Ishikawa (cell line): ENCODE measurements around the gene LRP4.

Experiments used
- MAX ChIP-seq: IDR thresholded peaks from 2 replicates; pipeline ENCODE4 v1.6.1; 2012
- RAD21 ChIP-seq: IDR thresholded peaks from 2 replicates; pipeline ENCODE4 v1.6.1; 2012; ENCODE audit warnings: low read depth
- TCF12 ChIP-seq: IDR thresholded peaks from 2 replicates; pipeline ENCODE4 v1.6.1; 2012; ENCODE audit warnings: low read depth
- YY1 ChIP-seq: IDR thresholded peaks from 2 replicates; pipeline ENCODE4 v1.6.1; 2012; ENCODE audit warnings: low read depth
- ZBTB7A ChIP-seq: IDR thresholded peaks from 2 replicates; pipeline ENCODE4 v1.6.1; 2012; ENCODE audit warnings: low read depth
- TF ChIP-seq, protein P1 (sequence below): IDR thresholded peaks from 2 replicates; pipeline ENCODE4 v1.6.1; 2012

DNA sequence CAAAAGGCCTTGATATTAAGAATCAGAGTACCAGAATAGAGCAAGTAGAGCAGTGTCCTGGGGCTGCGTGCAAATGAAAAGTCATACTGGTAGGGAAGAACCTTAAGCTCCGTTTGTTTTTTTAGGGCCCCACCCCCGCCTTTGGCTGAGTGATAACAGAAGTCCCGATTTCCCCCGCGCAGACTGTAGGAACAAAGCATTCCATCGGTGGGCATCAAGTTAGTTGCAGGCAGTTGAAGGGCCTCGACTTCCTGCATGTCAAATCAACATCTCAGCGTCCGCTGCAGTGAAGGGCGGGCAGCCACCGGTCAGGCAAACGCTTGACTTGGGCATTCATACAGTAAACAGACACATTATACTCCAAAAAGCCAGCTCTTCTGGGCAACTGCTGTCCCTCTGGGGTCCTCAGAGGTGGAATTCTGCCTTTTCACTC, 11.7 kb downstream of the LRP4 start:
- TF ChIP-seq TCF12 (no peak), MAX (no peak), RAD21 (no peak), YY1 (no peak), ZBTB7A (no peak)
- TF ChIP-seq, protein P1, sequence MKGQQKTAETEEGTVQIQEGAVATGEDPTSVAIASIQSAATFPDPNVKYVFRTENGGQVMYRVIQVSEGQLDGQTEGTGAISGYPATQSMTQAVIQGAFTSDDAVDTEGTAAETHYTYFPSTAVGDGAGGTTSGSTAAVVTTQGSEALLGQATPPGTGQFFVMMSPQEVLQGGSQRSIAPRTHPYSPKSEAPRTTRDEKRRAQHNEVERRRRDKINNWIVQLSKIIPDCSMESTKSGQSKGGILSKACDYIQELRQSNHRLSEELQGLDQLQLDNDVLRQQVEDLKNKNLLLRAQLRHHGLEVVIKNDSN: no peak
